HepG2 (cell line): ENCODE data around the gene LGALS4. TPM values are rescaled to one million over a fixed set of nuclear protein-coding genes. Genes with fewer than 3 reads are reported as not detected.

Source experiments
- ATF7 ChIP-seq, 2 experiments: fragments of 450-650 bp in 1 of 2; sonication (generic) in 1 of 2; formaldehyde crosslinking in 1 of 2; IDR thresholded peaks; 2 replicates each; pipeline versions ENCODE4 v1.4.0 to v1.6.1; 2016 to 2020; ENCODE audit warnings: antibody characterized with exemption in 1 of 2, mild to moderate bottlenecking in 1 of 2, missing genetic modification reagents in 1 of 2
- CEBPG ChIP-seq: IDR thresholded peaks from 2 replicates; pipeline ENCODE4 v1.6.1; 2016
- DR1 ChIP-seq: sonication (generic); formaldehyde crosslinking; IDR thresholded peaks from 2 replicates; pipeline ENCODE4 v1.8.0; 2021; ENCODE audit warnings: mild to moderate bottlenecking, missing genetic modification reagents, inconsistent platforms
- FOSL2 ChIP-seq: sonication (generic); formaldehyde crosslinking; IDR thresholded peaks from 2 replicates; pipeline ENCODE4 v1.4.0; 2020; ENCODE audit warnings: missing genetic modification reagents
- KMT2B ChIP-seq: IDR thresholded peaks from 2 replicates; pipeline ENCODE4 v1.6.1; 2016; ENCODE audit warnings: missing genetic modification reagents, missing compliant biosample characterization
- RARA ChIP-seq: IDR thresholded peaks from 2 replicates; pipeline ENCODE4 v1.6.1; 2016; ENCODE audit warnings: missing genetic modification reagents, missing compliant biosample characterization
- SMARCC2 ChIP-seq: fragments of 450-650 bp; IDR thresholded peaks from 2 replicates; pipeline ENCODE4 v1.6.1; 2017; ENCODE audit warnings: antibody characterized with exemption, mild to moderate bottlenecking
- SNAPC2 ChIP-seq: sonication (generic); formaldehyde crosslinking; IDR thresholded peaks from 2 replicates; pipeline ENCODE4 v1.8.1; 2022; ENCODE audit warnings: mild to moderate bottlenecking, missing genetic modification reagents
- THYN1 ChIP-seq: sonication (generic); formaldehyde crosslinking; IDR thresholded peaks from 2 replicates; pipeline ENCODE4 v1.8.1; 2023; ENCODE audit warnings: low read depth, mild to moderate bottlenecking, moderate library complexity, missing genetic modification reagents, borderline replicate concordance
- U2AF2 ChIP-seq: fragments of 200-400 bp; formaldehyde crosslinking; IDR thresholded peaks from 2 replicates; pipeline ENCODE4 v1.6.1; 2017; ENCODE audit warnings: low read depth, mild to moderate bottlenecking, low read length
- ZNF101 ChIP-seq: sonication (generic); formaldehyde crosslinking; IDR thresholded peaks from 2 replicates; pipeline ENCODE4 v1.4.0; 2020; ENCODE audit warnings: mild to moderate bottlenecking, low read depth, missing genetic modification reagents, borderline replicate concordance
- ZNF12 ChIP-seq: sonication (generic); formaldehyde crosslinking; IDR thresholded peaks from 2 replicates; pipeline ENCODE4 v1.5.0; 2020; ENCODE audit warnings: missing genetic modification reagents
- ZNF121 ChIP-seq: sonication (generic); formaldehyde crosslinking; IDR thresholded peaks from 2 replicates; pipeline ENCODE4 v1.5.0; 2020; ENCODE audit warnings: mild to moderate bottlenecking, missing genetic modification reagents
- ZNF256 ChIP-seq: sonication (generic); formaldehyde crosslinking; conservative IDR thresholded peaks from 2 replicates; pipeline ENCODE4 v1.4.0; 2020; ENCODE audit warnings: missing genetic modification reagents
- ZNF33B ChIP-seq: sonication (generic); formaldehyde crosslinking; IDR thresholded peaks from 2 replicates; pipeline ENCODE4 v1.5.1; 2020; ENCODE audit warnings: mild to moderate bottlenecking, missing genetic modification reagents
- ZNF343 ChIP-seq: sonication (generic); formaldehyde crosslinking; IDR thresholded peaks from 2 replicates; pipeline ENCODE4 v1.4.0; 2020; ENCODE audit warnings: mild to moderate bottlenecking, missing genetic modification reagents
- ZNF564 ChIP-seq: sonication (generic); formaldehyde crosslinking; IDR thresholded peaks from 2 replicates; pipeline ENCODE4 v1.8.1; 2023; ENCODE audit warnings: mild to moderate bottlenecking, missing genetic modification reagents
- ZNF589 ChIP-seq: sonication (generic); formaldehyde crosslinking; conservative IDR thresholded peaks from 2 replicates; pipeline ENCODE4 v1.8.0; 2022; ENCODE audit warnings: mild to moderate bottlenecking, moderate library complexity, missing genetic modification reagents
- ZNF607 ChIP-seq: sonication (generic); formaldehyde crosslinking; IDR thresholded peaks from 2 replicates; pipeline ENCODE4 v1.5.1; 2020; ENCODE audit warnings: missing genetic modification reagents, mild to moderate bottlenecking, borderline replicate concordance
- polyA plus RNA-seq, 8 experiments: library from polyadenylated mRNA; depleted of rRNA in 3 of 8; stranded (reverse) in 7 of 8; unstranded in 1 of 8; fragments of >200 nt; fragmentation: Illumina TruSeq in 4 of 8; extraction: Trizol in 4 of 8; gene quantifications; 2 replicates each; pipeline versions ENCODE4 v1.2.1 to v1.2.3, GENCODE V29; 2011 to 2016; ENCODE audit warnings: low read depth in 4 of 8, missing spikeins in 1 of 8, mixed read lengths in 1 of 8; ENCODE audit not compliant: insufficient read depth in 1 of 8
- total RNA-seq, 5 experiments: library from RNA; depleted of rRNA; stranded (reverse); fragments of >200 nt; fragmentation: Illumina TruSeq; extraction: Trizol; gene quantifications; 2 replicates each; pipeline ENCODE4 v1.2.3, GENCODE V29; 2016; ENCODE audit warnings: low read depth in 1 of 5
- TF ChIP-seq, protein P1 (sequence below): IDR thresholded peaks from 2 replicates; pipeline ENCODE4 v1.6.1; 2016
- TF ChIP-seq, protein P2 (sequence below): sonication (generic); formaldehyde crosslinking; IDR thresholded peaks from 2 replicates; pipeline ENCODE4 v1.5.1; 2020; ENCODE audit warnings: mild to moderate bottlenecking, missing genetic modification reagents, borderline replicate concordance
- TF ChIP-seq, protein P3 (sequence below): sonication (generic); formaldehyde crosslinking; IDR thresholded peaks from 2 replicates; pipeline ENCODE4 v1.4.0; 2020; ENCODE audit warnings: missing genetic modification reagents, borderline replicate concordance

Gene LGALS4
- total and polyA plus RNA-seq, 2 of the 13 experiments (the other 11 are each of a cell fraction or from before 2014, with no cell fraction given), result 0.24 to 0.71 TPM

DNA sequence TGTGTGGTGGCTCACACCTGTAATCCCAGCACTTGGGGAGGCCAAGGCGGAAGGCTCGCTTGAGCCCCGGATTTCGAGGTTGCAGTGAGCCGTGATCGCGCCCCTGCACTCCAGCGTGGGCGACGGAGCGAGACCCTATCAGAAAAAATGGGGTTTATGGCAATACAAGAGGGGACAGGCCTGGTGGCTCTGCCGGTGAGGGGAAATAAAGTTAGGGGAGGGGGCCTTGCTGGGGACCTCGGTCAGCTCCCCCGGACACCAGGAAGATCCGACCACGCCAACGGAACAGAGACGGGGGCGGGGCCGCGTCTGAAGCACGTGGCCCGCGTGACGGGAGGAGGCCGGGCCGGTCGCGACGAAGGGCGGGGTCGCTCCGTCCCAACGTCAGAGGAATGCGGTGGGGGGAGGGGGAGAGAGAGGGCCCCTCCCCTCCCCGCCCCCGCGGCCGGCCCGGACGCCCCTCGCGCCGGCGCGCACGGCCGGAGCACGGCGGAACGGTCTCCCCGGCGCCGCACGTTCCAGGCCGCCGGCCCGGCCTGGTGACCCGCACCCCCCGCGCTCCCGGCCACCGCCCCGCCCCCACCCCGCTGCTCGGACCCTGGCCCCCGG, 39.0 kb upstream of the LGALS4 start (continued):
- no peak for TF ChIP-seq ZNF256 (CRISPR knock-in tag)
- no peak for TF ChIP-seq KMT2B (CRISPR knock-in tag)
- peak; percentile 15; the same call in 1 of the 2 replicates for TF ChIP-seq CEBPG (CRISPR knock-in tag)
- TF ChIP-seq, protein P1, sequence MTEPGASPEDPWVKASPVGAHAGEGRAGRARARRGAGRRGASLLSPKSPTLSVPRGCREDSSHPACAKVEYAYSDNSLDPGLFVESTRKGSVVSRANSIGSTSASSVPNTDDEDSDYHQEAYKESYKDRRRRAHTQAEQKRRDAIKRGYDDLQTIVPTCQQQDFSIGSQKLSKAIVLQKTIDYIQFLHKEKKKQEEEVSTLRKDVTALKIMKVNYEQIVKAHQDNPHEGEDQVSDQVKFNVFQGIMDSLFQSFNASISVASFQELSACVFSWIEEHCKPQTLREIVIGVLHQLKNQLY (CRISPR knock-in tag), result peak; percentile 74
- TF ChIP-seq, protein P2, sequence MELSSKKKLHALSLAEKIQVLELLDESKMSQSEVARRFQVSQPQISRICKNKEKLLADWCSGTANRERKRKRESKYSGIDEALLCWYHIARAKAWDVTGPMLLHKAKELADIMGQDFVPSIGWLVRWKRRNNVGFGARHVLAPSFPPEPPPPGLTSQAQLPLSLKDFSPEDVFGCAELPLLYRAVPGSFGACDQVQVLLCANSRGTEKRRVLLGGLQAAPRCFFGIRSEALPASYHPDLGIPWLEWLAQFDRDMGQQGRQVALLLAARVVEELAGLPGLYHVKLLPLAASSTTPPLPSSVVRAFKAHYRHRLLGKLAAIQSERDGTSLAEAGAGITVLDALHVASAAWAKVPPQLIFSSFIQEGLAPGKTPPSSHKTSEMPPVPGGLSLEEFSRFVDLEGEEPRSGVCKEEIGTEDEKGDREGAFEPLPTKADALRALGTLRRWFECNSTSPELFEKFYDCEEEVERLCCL (CRISPR knock-in tag), result no peak
- peak; percentile 62 for TF ChIP-seq RARA
- peak; percentile 31 for TF ChIP-seq DR1 (CRISPR knock-in tag)
- TF ChIP-seq, protein P3, sequence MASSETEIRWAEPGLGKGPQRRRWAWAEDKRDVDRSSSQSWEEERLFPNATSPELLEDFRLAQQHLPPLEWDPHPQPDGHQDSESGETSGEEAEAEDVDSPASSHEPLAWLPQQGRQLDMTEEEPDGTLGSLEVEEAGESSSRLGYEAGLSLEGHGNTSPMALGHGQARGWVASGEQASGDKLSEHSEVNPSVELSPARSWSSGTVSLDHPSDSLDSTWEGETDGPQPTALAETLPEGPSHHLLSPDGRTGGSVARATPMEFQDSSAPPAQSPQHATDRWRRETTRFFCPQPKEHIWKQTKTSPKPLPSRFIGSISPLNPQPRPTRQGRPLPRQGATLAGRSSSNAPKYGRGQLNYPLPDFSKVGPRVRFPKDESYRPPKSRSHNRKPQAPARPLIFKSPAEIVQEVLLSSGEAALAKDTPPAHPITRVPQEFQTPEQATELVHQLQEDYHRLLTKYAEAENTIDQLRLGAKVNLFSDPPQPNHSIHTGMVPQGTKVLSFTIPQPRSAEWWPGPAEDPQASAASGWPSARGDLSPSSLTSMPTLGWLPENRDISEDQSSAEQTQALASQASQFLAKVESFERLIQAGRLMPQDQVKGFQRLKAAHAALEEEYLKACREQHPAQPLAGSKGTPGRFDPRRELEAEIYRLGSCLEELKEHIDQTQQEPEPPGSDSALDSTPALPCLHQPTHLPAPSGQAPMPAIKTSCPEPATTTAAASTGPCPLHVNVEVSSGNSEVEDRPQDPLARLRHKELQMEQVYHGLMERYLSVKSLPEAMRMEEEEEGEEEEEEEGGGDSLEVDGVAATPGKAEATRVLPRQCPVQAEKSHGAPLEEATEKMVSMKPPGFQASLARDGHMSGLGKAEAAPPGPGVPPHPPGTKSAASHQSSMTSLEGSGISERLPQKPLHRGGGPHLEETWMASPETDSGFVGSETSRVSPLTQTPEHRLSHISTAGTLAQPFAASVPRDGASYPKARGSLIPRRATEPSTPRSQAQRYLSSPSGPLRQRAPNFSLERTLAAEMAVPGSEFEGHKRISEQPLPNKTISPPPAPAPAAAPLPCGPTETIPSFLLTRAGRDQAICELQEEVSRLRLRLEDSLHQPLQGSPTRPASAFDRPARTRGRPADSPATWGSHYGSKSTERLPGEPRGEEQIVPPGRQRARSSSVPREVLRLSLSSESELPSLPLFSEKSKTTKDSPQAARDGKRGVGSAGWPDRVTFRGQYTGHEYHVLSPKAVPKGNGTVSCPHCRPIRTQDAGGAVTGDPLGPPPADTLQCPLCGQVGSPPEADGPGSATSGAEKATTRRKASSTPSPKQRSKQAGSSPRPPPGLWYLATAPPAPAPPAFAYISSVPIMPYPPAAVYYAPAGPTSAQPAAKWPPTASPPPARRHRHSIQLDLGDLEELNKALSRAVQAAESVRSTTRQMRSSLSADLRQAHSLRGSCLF, result no peak
- TF ChIP-seq ZNF101 (CRISPR knock-in tag), result 0 out of 2 replicates have a peak, but pooled peaks have one; percentile 9
- no peak for TF ChIP-seq THYN1 (CRISPR knock-in tag)
- TF ChIP-seq ATF7 (IDR thresholded peaks at IDR 0.05), result no peak
- TF ChIP-seq ATF7 (CRISPR knock-in tag; IDR thresholded peaks at IDR 0.05), result 0 out of 2 replicates have a peak, but pooled peaks have one; percentile 15
- no peak for TF ChIP-seq ZNF12 (CRISPR knock-in tag)
- TF ChIP-seq FOSL2 (CRISPR knock-in tag), result no peak
- peak; percentile 31 for TF ChIP-seq ZNF343 (CRISPR knock-in tag)
- no peak for TF ChIP-seq SNAPC2 (CRISPR knock-in tag)
- TF ChIP-seq ZNF564 (CRISPR knock-in tag), result no peak
- TF ChIP-seq ZNF33B (CRISPR knock-in tag), result no peak
- no peak; the same call in 1 of the 2 replicates for TF ChIP-seq ZNF589 (CRISPR knock-in tag)
- TF ChIP-seq U2AF2, result no peak
- TF ChIP-seq SMARCC2, result no peak
- TF ChIP-seq ZNF121 (CRISPR knock-in tag), result no peak
- TF ChIP-seq ZNF607, result peak; percentile 76; the same call in 1 of the 2 replicates
